Fibroblast of pulmonary artery (primary cell): ENCODE data around the gene DRAM1.
"Not testable (repeated sequence)": the region's sequence is repeated elsewhere in the genome, so short reads cannot be mapped to it uniquely, and the experiment has no call there.

Experiments used
- DNase-seq: peaks from one replicate; pipeline ENCODE4 v3.0.0-alpha.2; 2010; ENCODE audit warnings: low read depth
- H3K4me3 ChIP-seq: replicated peaks from 2 replicates; pipeline ENCODE4 v1.5.1; 2011; ENCODE audit warnings: low read depth, mild to moderate bottlenecking, control low read depth, low read length, moderate library complexity
- CTCF ChIP-seq: IDR thresholded peaks from 2 replicates; pipeline ENCODE4 v1.5.1; 2011; ENCODE audit warnings: mild to moderate bottlenecking, control low read depth, low read length, inconsistent platforms; ENCODE audit errors: missing control alignments

The DRAM1 gene

GRCh38 chr12:101908395-101908794, 31.0 kb downstream of the DRAM1 start:
- no peak overlapping the region for H3K4me3 ChIP-seq
- no peak for DNase-seq
- no peak for TF ChIP-seq CTCF

GRCh38 chr12:101909646-101910045, 32.3 kb downstream of the DRAM1 start:
- no peak for TF ChIP-seq CTCF
- no peak for DNase-seq
- H3K4me3 ChIP-seq, result no peak overlapping the region

GRCh38 chr12:101915841-101916240, 38.5 kb downstream of the DRAM1 start:
- DNase-seq, result no peak
- no peak overlapping the region for H3K4me3 ChIP-seq
- no peak for TF ChIP-seq CTCF

- H3K4me3 ChIP-seq, DNase-seq: not testable (repeated sequence)
Observed at GRCh38 chr12:101918805-101919204, 41.4 kb downstream of the DRAM1 start.

GRCh38 chr12:101919447-101919846, 42.1 kb downstream of the DRAM1 start:
- H3K4me3 ChIP-seq, result no peak overlapping the region
- no peak for TF ChIP-seq CTCF
- no peak for DNase-seq

- TF ChIP-seq CTCF, result no peak
- no peak for DNase-seq
- H3K4me3 ChIP-seq, result no peak overlapping the region
Observed at GRCh38 chr12:101920906-101921305, 43.5 kb downstream of the DRAM1 start.

GRCh38 chr12:101923045-101923718, 45.8 kb downstream of the DRAM1 start:
- no peak for TF ChIP-seq CTCF
- H3K4me3 ChIP-seq, result no peak overlapping the region
- no peak for DNase-seq

GRCh38 chr12:101924618-101925017, 47.2 kb downstream of the DRAM1 start:
- no peak overlapping the region for H3K4me3 ChIP-seq
- TF ChIP-seq CTCF, result no peak
- peak; percentile 29 for DNase-seq
